HG02763 (cell line): ENCODE measurements around the gene ASAH2.
"Not testable (repeated sequence)": the region's sequence is repeated elsewhere in the genome, so short reads cannot be mapped to it uniquely, and the experiment has no call there.

Source experiments
- ATAC-seq: cut with Tn5 transposase; IDR thresholded peaks from one replicate; pipeline ENCODE4 v1.9.1; 2021; ENCODE audit warnings: mild to moderate bottlenecking, moderate library complexity; ENCODE audit not compliant: unreplicated experiment

Gene ASAH2

DNA sequence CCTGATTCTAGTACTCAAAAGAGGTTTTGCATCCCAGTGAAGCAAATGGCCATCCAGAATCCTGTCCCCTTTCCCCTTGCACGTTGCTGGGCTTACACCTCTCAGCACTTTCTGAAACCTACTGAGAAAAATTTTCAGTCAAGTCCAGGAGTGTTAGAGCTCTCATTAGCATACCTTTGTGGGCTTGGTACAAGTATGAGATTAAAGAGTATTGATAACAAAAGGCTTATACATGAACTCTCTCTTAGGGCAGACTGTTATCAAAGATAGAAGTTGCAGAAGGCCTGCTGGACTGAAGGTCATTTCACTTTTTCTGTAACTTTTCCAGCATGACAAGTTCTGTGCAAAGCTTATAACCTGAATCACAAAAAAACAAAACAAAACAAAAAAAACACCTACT, at the start of gene ASAH2:
Gene ASAH2, minus strand, starts transcription at position 123 of the 400 bp plus-strand sequence. CDS start 2,906 bp downstream, outside the sequence.
- ATAC-seq = no peak

DNA sequence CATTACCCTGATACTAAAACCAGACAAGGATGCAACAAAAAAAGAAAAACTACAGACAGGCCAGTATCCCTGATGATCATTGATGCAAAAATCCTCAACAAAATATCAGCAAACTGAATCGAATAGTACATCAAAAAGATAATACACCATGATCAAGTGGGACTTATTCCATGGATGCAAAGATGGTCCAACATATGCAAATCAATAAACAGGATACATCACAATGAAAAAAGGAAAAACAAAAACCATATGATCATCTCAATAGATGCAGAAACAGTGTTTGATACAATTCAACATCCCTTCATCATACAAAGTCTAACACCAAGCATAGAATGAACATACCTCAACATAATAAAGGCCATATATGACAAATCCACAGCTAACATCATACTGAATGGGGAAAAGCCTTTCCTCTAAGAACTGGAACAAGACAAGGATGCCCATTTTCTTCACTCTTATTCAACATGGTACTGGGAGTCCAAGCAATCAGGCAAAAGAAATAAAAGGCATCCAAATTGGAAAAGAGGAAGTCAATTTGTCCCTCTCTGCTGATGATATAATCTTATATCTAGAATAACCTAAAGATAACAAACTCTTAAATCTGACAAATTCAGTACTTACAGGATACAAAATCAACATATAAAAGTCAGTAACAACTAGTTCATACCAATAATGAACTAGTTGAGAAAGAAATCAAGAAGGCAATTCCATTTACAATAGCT, 48.8 kb upstream of the ASAH2 start:
- no peak for ATAC-seq

GRCh38 chr10:50295367-50295766, 44.1 kb upstream of the ASAH2 start:
- ATAC-seq = no peak

DNA sequence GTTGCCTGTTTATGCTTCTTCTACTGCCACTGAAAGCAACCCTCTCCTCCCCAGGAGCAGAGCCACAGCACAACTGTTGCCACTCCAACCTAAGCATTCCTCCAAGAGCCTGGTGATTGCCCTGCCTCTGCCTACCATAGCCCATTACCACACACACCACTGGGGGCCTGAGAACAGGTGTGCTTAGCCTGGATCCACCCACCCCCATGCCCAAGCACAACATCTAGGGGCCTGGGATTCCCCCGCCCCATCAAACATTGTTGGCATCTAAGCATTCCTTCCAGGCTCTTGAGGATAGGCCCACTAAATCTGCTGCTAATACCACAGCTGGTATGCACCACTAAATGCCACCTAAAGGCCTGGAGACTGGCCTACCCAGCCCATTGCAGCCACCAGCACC, 43.3 kb upstream of the ASAH2 start:
- no peak for ATAC-seq

DNA sequence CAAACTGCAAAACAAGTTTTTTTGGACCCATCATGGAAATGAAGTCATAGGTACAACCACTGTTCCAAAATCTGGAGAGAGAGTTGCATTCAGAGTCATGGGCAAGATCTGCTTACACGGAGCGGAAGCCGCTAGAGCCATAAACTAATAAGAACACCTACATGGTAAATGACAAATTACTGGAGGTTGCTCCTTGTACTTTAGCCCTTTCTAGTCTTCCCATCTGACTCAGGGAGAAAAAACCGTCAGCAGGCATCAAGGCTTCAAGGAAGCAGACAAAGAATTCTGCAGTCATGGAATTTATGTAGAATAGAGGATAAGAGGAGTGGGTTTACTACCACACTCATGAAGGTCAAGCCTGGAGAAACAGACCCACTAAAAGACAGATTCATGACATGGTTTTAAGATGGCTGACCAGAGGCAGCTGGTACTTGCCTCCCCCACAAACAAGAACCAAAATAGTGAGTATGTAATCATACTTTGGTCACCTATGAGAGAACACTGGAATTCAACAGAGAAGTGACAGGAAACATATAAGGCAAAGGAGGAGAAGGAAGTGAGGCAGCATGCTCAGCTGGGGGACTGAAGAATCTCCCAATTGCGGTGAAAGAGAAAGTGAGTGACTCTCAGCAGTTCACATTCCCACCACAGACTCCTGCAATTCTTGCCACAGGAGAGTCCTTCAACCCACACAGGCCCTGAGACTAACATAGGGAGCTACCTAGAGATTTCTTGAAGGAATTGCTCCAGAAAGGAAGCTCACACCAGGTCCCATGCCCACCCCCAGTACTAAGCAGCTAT, 42.4 kb upstream of the ASAH2 start:
- no peak for ATAC-seq

GRCh38 chr10:50291261-50291850, 40.0 kb upstream of the ASAH2 start:
- ATAC-seq = no peak

DNA sequence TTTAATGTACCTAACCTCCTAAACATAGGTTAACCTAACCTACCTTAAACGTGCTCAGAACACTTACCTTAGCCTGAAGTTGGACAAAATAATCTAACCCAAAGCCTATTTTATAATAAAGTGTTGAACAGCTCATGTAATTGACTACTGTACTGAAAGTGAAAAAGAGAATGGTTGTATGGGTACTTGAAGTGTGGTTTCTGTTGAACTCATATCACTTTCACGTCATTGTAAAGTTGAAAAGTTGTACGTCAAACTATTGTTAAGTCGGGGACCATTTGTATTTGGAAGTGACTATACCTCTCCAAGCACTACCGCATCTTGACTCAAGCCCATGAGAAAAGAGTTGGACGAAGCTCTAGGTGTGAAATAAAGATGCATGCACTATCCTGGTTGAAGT, 37.9 kb upstream of the ASAH2 start:
- no peak for ATAC-seq

DNA sequence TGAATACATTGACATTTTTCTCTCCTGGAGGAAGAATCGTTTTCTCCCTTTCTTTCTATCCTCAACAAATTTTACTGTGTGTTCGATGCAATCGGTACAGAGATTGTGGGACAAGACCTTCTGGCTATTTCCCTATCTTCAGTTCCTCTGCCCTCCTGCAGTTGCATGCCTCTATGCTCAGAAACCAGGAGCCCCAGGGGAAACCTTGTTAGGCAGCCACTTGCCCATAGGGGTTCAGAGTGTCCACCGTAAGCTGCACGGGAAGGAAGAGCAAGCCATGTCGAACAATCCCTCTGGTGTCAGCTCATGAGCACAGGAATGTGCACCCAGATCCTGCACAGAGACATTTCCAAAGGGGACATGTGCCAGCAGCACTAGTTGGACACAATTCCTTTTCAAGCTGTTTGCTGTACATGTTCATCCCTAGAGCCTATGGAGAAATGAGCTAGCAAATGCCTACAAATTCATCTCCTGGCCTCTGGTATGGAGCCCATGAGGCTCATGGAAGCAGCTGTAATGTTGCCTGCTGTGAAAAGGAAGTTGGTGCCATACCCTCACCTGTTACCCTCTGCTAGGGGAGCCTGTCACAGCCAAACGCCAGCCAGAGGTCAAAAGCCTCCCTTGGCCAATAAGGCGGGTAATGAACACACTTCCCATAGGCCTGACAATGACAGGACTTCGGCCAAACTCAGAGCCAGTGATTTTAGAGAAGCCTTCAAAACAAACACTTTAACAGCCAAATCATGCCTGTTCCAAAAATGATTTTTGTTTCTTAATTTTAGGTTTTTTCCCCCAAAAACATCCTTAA, 35.9 kb upstream of the ASAH2 start:
- ATAC-seq = no peak

GRCh38 chr10:50286517-50286916, 35.2 kb upstream of the ASAH2 start:
- no peak for ATAC-seq

DNA sequence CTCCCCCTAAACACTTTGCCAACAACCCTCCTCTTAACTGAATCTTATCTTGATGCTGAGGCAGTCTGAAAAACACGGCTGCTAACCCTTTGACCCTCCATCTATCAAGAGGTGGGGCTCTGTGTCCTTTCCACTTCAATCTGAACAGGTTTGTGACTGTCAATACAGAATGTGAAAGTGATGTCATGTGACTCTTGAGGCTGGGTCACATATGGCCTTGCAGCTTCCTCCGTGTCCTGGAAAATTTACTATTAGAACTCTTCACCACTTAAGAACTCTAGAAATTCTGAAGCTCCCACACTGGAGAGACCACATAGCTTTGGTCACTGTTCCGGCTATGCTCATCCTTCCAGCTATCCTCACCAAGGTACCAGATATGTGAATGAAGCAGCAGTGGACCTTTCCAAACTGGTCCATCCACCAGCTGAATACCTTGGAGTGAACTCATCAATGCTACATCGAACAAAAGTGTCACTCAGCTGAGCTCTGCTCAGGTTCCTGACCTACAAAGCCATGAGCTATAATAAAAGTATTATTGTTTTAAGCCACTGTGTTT, 30.7 kb upstream of the ASAH2 start:
- no peak for ATAC-seq

- no peak for ATAC-seq
Measured at GRCh38 chr10:50281210-50281966, 30.1 kb upstream of the ASAH2 start.

DNA sequence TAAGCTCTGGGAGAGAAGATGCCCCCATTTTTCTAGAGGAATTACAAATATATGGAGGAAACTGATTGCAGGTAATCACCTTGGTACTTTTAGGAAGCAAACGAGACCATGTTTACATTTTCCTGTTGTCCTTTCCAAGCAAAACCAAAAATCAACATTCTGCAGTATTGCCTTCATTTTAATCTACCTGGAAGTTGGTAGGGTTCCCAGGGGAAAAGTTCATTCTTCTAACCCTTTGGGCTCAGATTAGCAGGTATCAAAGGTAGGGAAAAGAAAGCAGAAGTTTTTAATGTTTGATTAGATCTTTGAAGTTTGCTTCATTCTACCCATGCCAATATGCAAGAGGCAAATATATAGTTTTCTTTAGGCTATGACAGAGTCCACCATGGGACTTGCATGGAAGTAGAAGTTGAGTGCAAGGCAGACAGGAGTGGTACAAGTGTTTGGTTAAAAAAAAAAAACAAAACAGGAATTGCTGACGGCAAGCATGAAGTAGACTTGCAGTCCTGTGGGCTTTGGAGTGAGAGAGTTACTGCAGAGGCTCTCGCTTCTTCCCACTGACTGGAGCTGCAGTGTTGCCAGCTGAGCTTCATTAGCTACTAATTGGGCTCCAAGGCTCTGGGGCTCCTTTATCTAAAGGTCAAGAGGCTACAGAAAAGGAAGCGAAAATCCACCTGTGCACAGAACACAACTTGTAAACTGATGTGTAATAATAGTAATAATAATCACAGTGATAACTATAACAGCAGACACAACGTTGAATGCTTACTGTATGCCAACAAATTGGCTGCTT, 28.9 kb upstream of the ASAH2 start:
- no peak for ATAC-seq

DNA sequence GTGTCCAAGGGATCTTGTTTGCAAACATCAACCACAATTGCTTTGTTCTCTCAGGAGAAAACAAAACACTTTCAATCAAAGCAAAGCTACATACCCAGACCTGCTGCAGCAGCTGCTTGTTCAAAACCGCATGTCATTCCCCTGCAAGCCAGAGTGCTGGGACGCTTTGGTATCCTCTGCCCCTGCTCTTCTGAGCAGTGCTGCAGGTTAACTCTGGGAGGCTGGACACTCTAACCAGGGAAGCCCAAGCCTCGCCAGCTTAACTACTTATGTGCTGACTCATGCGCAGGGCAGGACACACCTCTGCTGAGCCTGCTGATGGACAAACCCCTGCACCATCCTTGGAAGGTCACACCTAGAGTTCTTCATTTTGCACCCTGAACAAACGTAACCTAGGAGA, 28.2 kb upstream of the ASAH2 start:
- no peak for ATAC-seq

GRCh38 chr10:50275650-50276235, 24.4 kb upstream of the ASAH2 start:
- peak; percentile 50 for ATAC-seq

DNA sequence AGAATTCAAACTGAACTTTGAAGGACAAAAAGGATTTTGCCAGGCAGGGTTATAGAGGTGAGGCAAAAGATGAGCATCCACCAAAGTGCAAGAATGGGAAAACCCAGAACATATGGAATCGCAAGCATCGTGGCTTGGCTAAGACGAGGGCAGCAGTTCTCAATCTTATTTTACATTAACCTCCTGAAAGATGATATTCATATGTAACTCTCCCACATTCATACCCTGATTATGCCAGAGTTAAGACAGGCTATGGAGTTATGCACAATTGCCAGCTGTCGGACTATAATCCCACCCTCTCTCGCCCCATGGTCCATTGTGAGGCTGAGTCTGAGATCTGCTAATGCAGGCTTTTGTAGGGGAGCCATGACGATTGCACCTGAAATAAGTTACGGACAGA, 21.2 kb upstream of the ASAH2 start:
- no peak for ATAC-seq

DNA sequence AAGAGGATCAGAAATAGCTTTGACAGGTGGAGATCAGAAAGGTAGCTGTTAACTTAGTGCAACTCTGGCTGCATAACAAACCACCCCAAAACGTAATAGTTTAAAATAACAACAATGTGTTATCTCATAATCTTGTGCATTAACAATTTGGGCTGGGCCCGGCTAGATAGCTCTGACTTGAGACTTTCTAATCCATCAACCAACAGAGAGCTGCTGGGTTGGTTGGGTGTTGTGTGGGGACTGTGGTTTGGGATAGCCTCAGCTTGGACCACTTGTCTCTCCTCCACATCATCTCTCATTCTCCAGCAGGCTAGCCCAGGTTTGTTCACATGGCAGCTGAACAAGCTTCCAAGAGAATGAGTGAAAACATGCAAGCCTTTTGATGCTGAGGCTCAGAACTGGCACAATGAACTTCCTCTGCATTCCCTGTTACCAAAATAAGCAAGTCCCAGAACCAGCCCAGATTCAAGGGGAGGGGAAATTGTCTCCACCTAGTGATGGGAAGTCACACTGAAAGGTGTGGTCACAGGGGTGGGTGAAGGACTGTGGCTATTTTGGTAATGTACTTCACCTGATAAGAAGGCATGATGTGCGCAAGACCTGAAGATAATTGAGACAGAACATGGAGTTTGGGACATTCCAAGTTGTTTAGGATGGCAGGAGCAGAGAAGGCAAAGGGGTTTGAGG, 20.4 kb upstream of the ASAH2 start:
- ATAC-seq = no peak

GRCh38 chr10:50267877-50268276, 16.6 kb upstream of the ASAH2 start:
- ATAC-seq = not testable (repeated sequence)

DNA sequence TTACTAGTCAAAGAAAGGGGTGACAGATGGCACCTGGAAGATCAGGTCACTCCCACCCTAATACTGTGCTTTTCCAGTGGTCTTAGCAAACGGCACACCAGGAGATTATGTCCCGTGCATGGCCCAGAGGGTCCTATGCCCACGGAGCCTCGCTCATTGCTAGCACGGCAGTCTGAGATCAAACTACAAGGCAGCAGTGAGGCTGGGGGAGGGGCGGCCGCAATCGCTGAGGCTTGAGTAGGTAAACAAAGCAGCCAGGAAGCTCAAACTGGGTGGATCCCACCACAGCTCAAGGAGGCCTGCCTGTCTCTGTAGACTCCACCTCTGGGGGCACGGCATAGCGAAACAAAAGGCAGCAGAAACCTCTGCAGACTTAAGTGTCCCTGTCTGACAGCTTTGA, 11.3 kb upstream of the ASAH2 start:
- not testable (repeated sequence) for ATAC-seq
